ENCODE measurements around the gene TNS1.

GRCh38 chr2:217981971-217982370 lies 20.8 kb downstream of the TNS1 start:
- TF ChIP-seq TCF7L2 (IDR thresholded peaks at IDR 0.05; ENCODE audit: low read depth, low read length) (no peak), POLR2AphosphoS5 (IDR thresholded peaks at IDR 0.05; ENCODE audit: low read depth, low read length) (no peak), SIN3A (IDR thresholded peaks at IDR 0.05; ENCODE audit: borderline replicate concordance, insufficient read depth, low read depth, low read length) (no peak)
- TF ChIP-seq, protein P1, sequence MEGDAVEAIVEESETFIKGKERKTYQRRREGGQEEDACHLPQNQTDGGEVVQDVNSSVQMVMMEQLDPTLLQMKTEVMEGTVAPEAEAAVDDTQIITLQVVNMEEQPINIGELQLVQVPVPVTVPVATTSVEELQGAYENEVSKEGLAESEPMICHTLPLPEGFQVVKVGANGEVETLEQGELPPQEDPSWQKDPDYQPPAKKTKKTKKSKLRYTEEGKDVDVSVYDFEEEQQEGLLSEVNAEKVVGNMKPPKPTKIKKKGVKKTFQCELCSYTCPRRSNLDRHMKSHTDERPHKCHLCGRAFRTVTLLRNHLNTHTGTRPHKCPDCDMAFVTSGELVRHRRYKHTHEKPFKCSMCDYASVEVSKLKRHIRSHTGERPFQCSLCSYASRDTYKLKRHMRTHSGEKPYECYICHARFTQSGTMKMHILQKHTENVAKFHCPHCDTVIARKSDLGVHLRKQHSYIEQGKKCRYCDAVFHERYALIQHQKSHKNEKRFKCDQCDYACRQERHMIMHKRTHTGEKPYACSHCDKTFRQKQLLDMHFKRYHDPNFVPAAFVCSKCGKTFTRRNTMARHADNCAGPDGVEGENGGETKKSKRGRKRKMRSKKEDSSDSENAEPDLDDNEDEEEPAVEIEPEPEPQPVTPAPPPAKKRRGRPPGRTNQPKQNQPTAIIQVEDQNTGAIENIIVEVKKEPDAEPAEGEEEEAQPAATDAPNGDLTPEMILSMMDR (IDR thresholded peaks at IDR 0.05), result no peak
- TF ChIP-seq, protein P2, sequence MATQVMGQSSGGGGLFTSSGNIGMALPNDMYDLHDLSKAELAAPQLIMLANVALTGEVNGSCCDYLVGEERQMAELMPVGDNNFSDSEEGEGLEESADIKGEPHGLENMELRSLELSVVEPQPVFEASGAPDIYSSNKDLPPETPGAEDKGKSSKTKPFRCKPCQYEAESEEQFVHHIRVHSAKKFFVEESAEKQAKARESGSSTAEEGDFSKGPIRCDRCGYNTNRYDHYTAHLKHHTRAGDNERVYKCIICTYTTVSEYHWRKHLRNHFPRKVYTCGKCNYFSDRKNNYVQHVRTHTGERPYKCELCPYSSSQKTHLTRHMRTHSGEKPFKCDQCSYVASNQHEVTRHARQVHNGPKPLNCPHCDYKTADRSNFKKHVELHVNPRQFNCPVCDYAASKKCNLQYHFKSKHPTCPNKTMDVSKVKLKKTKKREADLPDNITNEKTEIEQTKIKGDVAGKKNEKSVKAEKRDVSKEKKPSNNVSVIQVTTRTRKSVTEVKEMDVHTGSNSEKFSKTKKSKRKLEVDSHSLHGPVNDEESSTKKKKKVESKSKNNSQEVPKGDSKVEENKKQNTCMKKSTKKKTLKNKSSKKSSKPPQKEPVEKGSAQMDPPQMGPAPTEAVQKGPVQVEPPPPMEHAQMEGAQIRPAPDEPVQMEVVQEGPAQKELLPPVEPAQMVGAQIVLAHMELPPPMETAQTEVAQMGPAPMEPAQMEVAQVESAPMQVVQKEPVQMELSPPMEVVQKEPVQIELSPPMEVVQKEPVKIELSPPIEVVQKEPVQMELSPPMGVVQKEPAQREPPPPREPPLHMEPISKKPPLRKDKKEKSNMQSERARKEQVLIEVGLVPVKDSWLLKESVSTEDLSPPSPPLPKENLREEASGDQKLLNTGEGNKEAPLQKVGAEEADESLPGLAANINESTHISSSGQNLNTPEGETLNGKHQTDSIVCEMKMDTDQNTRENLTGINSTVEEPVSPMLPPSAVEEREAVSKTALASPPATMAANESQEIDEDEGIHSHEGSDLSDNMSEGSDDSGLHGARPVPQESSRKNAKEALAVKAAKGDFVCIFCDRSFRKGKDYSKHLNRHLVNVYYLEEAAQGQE (IDR thresholded peaks at IDR 0.05; ENCODE audit: insufficient read depth in 1 of 2, low read depth in 2 of 2, low read length in 1 of 2), result no peak

All from Panc1 (cell line).